HEK293 (cell line): ENCODE data around the gene CALHM1.
A peak's percentile ranks its signal among the peaks of the same experiment; 100 is the strongest.

Experiments
- CTCF ChIA-PET: fragments of 350-600 bp; formaldehyde crosslinking; extraction: SDS; loops from one replicate; lab custom pipeline; 2021; ENCODE audit warnings: antibody characterized with exemption; lab: Yijun Ruan, JAX
- POLR2A ChIA-PET: fragments of 300-600 bp; formaldehyde crosslinking; extraction: SDS; loops from one replicate; lab custom pipeline; 2020; ENCODE audit warnings: antibody characterized with exemption, inconsistent platforms; lab: Yijun Ruan, JAX
- H3K27ac ChIP-seq: fragments of 200-500 bp; sonication (Bioruptor generic); 2 replicates; pipeline ENCODE4 v1.5.1; 2014; ENCODE audit warnings: low read depth, low read length, control low read depth, inconsistent platforms; ENCODE audit errors: extremely low read depth
- H3K36me3 ChIP-seq, 2 experiments: fragments of 200-500 bp in 1 of 2; sonication (Bioruptor generic) in 1 of 2; 1 replicate in 1 of 2; 2 replicates in 1 of 2; pipeline ENCODE4 v1.5.1; 2014 to 2017; ENCODE audit warnings: inconsistent platforms in 2 of 2, low read length in 2 of 2; ENCODE audit not compliant: control insufficient read depth in 2 of 2, insufficient read depth in 1 of 2
- H3K4me1 ChIP-seq: fragments of 200-500 bp; sonication (Bioruptor generic); 2 replicates; pipeline ENCODE4 v1.5.1; 2014; ENCODE audit warnings: mild to moderate bottlenecking, low read length, inconsistent platforms; ENCODE audit not compliant: control insufficient read depth, insufficient read depth
- H3K4me3 ChIP-seq: 2 replicates; pipeline ENCODE4 v1.5.1; 2011; ENCODE audit warnings: low read depth, mild to moderate bottlenecking, control low read depth, low read length, moderate library complexity
- H3K9me3 ChIP-seq: fragments of 200-500 bp; sonication (Bioruptor generic); 2 replicates; pipeline ENCODE4 v1.5.1; 2014; ENCODE audit warnings: low read depth, low read length, inconsistent platforms; ENCODE audit not compliant: control insufficient read depth, insufficient read depth
- AEBP2 ChIP-seq: fragments of 450-650 bp; formaldehyde crosslinking; IDR thresholded peaks from 2 replicates; pipeline ENCODE4 v1.5.1; 2016; ENCODE audit warnings: missing biosample characterization, missing genetic modification characterization, borderline replicate concordance
- EGR2 ChIP-seq: fragments of 450-650 bp; formaldehyde crosslinking; IDR thresholded peaks from 2 replicates; pipeline ENCODE4 v1.5.1; 2016; ENCODE audit warnings: low read depth, missing biosample characterization, missing genetic modification characterization
- KLF10 ChIP-seq: fragments of 450-650 bp; IDR thresholded peaks from 2 replicates; pipeline ENCODE4 v1.5.1; 2018; ENCODE audit warnings: missing biosample characterization, mild to moderate bottlenecking, missing genetic modification characterization
- KLF8 ChIP-seq: fragments of 450-650 bp; formaldehyde crosslinking; IDR thresholded peaks from 2 replicates; pipeline ENCODE4 v1.5.1; 2016; ENCODE audit warnings: missing biosample characterization, missing genetic modification characterization
- OVOL3 ChIP-seq: fragments of 450-650 bp; formaldehyde crosslinking; IDR thresholded peaks from 2 replicates; pipeline ENCODE4 v1.5.1; 2016; ENCODE audit warnings: missing biosample characterization, missing genetic modification characterization
- PATZ1 ChIP-seq: fragments of 450-650 bp; formaldehyde crosslinking; IDR thresholded peaks from 2 replicates; pipeline ENCODE4 v1.5.1; 2016; ENCODE audit warnings: missing biosample characterization, missing genetic modification characterization
- SCRT2 ChIP-seq: fragments of 450-650 bp; formaldehyde crosslinking; IDR thresholded peaks from 2 replicates; pipeline ENCODE4 v1.5.1; 2016; ENCODE audit warnings: missing biosample characterization, missing genetic modification characterization
- ZBTB1 ChIP-seq: fragments of 450-650 bp; formaldehyde crosslinking; IDR thresholded peaks from 2 replicates; pipeline ENCODE4 v1.5.1; 2016; ENCODE audit warnings: missing biosample characterization, missing genetic modification characterization
- ZEB2 ChIP-seq: fragments of 450-650 bp; formaldehyde crosslinking; IDR thresholded peaks from 2 replicates; pipeline ENCODE4 v1.5.1; 2016; ENCODE audit warnings: missing biosample characterization, missing genetic modification characterization
- ZFP37 ChIP-seq: fragments of 450-650 bp; formaldehyde crosslinking; IDR thresholded peaks from 2 replicates; pipeline ENCODE4 v1.5.1; 2016; ENCODE audit warnings: missing biosample characterization, missing genetic modification characterization
- ZFP69B ChIP-seq: fragments of 450-650 bp; formaldehyde crosslinking; IDR thresholded peaks from 2 replicates; pipeline ENCODE4 v1.5.1; 2016; ENCODE audit warnings: missing biosample characterization, missing genetic modification characterization
- ZNF133 ChIP-seq: fragments of 450-650 bp; formaldehyde crosslinking; IDR thresholded peaks from 2 replicates; pipeline ENCODE4 v1.5.1; 2016; ENCODE audit warnings: missing biosample characterization, missing genetic modification characterization
- ZNF140 ChIP-seq: fragments of 450-650 bp; formaldehyde crosslinking; IDR thresholded peaks from 2 replicates; pipeline ENCODE4 v1.5.1; 2016; ENCODE audit warnings: missing biosample characterization, missing genetic modification characterization
- ZNF184 ChIP-seq: fragments of 450-650 bp; IDR thresholded peaks from 2 replicates; pipeline ENCODE4 v1.5.1; 2018; ENCODE audit warnings: missing biosample characterization, mild to moderate bottlenecking, missing genetic modification characterization
- ZNF266 ChIP-seq: fragments of 450-650 bp; formaldehyde crosslinking; IDR thresholded peaks from 2 replicates; pipeline ENCODE4 v1.5.1; 2016; ENCODE audit warnings: missing biosample characterization, missing genetic modification characterization, low read depth
- ZNF335 ChIP-seq: fragments of 450-650 bp; formaldehyde crosslinking; conservative IDR thresholded peaks from 2 replicates; pipeline ENCODE4 v1.5.1; 2016; ENCODE audit warnings: missing biosample characterization, missing genetic modification characterization
- ZNF37A ChIP-seq: fragments of 450-650 bp; IDR thresholded peaks from 2 replicates; pipeline ENCODE4 v1.5.1; 2018; ENCODE audit warnings: missing biosample characterization, missing genetic modification characterization
- ZNF513 ChIP-seq: fragments of 450-650 bp; IDR thresholded peaks from 2 replicates; pipeline ENCODE4 v1.5.1; 2018; ENCODE audit warnings: missing biosample characterization, missing genetic modification characterization

CALHM1 gene

GRCh38 chr10:103479135-103479534 lies 20.4 kb upstream of the CALHM1 start, which contains the start of gene CALHM3 (continued):
- TF ChIP-seq ZNF140 (tag by site-specific recombination) (no peak), ZNF513 (tag by site-specific recombination) (no peak), ZFP69B (tag by site-specific recombination) (peak; percentile 72), AEBP2 (tag by site-specific recombination) (no peak), ZBTB1 (tag by site-specific recombination) (no peak), EGR2 (no peak), ZNF133 (no peak), PATZ1 (no peak), ZNF266 (tag by site-specific recombination) (no peak), OVOL3 (no peak), KLF10 (tag by site-specific recombination) (no peak)

GRCh38 chr10:103478671-103479070 lies 20.0 kb upstream of the CALHM1 start:
- no peaks in the 10 kb centered on the region for H3K9me3 ChIP-seq
- TF ChIP-seq ZNF335 (no peak), SCRT2 (tag by site-specific recombination) (no peak), KLF8 (tag by site-specific recombination) (no peak), AEBP2 (tag by site-specific recombination) (no peak), ZEB2 (tag by site-specific recombination) (no peak), ZNF184 (no peak), ZFP37 (tag by site-specific recombination) (no peak), ZNF37A (tag by site-specific recombination) (no peak)
- TF ChIP-seq, all 188 proteins: peak for 0
- ChIA-PET POLR2A (no interaction called here), CTCF (interaction anchor here (0.6 to 4.1 kb wide), 4 partner anchors 7 to 86 kb away, joined by 3 to 26 read pairs (median 3); no protein-coding TSS in a partner anchor)
- H3K36me3 ChIP-seq = no peaks in the 10 kb centered on the region
- H3K4me1 ChIP-seq = no peaks in the 10 kb centered on the region
- H3K4me3 ChIP-seq = no peak overlapping the region
- H3K27ac ChIP-seq = no peak overlapping the region
